Activated CD4-positive, alpha-beta T cell treated with anti-CD3 and anti-CD28 coated beads, Interleukin-2, Interleukin-6, amounts not matched to agents 100 ng/mL and 50 ng/mL, durations not matched to agents 16 hours and 8 hours (primary cell): Measurements from ENCODE around the gene CAPN11.

Source experiments
- DNase-seq: peaks from one replicate; pipeline ENCODE4 v3.0.0-alpha.2; 2020

CAPN11 gene

DNA sequence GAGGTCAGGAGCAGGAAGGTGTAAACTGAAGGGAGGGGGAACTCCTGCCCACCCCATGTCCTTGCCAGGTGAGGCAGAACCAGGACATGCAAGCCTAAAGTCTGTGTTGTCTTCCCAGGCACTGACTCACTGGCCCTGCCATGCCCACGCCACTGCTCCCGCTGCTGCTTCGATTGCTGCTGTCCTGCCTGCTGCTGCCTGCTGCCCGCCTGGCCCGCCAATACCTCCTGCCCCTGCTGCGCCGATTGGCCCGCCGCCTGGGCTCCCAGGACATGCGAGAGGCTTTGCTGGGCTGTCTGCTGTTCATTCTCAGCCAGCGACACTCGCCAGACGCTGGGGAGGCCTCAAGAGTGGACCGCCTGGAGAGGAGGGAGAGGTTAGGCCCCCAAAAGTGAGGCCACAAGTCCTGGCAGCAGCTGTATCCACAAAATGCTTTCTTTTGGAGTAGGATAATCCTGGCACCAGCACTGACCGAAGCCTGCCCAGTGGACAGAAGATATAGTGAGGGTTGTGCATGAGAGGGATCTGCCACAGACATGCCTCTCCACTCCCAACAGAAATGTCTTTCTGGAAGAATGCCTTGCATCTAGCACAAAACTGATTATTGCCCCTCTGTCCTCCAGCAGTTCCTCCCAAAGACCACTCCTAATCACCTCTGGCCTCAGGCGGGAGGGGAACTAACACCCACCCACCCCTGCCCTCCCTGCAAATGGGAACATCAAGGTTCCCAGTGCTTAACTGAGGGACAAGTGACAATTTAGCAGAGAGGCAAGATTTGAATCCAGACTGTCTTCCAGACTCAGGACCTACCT lies 58.9 kb downstream of the CAPN11 start:
- DNase-seq = no peak

DNA sequence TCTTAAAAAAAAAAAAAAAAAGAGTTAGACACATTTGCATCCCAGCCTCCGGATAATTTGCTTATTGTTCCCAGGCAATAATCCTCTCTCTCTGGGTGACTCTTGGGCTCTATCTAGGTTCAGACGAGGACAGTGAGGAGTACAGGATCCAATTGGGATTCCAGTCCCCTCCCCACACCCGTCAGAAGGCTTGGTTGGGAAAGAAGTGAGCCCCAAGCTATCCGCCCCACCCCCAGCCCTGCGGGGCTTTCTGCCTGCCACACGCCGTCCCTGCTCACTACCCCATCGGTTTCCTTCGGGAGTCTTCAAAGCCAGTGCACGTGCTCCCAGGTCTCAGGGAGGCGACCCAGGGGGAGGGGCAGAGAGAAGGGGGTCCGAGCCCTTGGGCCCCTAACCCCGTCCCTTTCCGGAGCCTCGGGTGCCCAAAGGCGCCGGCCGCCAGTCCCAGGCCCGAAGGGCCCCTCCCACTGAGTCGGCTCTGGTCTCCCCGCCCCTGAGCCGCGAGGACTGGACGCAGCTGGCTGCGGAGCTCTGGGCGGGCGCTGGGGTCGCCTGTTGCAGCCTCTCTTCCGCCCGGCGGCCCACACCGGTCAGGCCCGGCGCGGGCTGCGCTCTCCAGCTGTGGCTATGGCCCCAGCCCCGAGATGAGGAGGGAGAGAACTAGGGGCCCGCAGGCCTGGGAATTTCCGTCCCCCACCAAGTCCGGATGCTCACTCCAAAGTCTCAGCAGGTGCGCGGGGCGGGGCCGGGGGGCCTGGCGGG lies 60.6 kb downstream of the CAPN11 start:
- peak; percentile 25 for DNase-seq

DNA sequence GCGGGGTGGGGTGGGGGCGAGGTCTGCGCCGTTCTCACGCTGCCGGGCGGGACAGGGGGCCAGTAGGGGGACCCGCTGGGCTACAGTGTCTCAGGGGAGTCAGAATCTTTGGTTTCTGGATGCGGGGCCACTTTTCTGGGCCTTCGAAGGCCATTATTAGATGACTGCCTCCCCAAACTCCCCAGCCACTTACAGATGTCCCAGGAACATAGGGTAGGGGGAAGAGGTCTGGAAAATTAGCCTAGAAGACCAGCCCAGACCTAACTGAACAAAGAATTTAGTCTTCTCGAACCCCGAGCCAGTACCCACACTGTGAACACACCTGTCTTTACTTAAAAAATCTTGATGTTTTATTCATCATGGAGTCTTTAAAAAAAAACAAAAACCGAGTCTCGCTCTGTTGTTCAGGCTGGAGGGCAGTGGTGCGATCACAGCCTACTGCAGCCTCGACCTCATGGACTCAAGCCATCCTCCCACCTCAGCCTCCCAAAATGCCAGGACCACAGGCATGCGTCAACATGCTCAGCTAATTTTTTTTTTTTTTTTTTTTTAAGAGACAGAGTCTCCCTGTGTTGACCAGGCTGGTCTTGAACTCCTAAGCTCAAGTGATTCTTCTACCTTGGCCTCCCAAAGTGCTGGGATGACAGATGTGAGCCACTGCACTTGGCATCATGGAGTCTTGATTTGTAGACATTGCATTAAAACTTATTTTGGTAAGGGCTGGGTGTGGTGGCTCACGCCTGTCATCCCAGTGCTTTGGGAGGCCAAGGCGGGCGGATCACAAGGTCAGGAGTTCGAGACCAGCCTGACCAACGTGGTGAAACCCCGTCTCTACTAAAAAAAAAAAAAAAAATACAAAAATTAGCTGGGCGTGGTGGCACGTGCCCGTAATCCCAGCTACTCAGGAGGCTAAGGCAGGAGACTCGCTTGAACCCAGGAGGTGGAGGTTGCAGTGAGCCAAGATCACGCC lies 61.5 kb downstream of the CAPN11 start:
- DNase-seq = no peak

DNA sequence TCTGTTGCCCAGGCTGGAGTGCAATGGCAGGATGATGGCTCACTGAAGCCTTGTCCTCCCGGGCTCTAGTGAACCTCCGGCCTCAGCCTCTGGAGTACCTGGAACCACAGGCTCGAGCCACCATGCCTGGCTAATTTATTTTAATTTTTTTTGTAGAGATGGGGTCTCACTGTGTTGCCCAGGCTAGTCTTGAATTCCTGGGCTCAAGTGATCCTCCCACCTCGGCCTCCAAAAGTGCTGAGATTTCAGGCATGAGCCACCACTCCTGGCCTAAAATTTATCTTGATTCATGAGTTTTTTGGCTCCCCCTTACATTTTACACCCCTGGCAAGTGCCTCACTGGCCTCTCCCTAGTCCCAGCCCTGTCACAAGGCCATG lies 62.3 kb downstream of the CAPN11 start:
- no peak for DNase-seq

DNA sequence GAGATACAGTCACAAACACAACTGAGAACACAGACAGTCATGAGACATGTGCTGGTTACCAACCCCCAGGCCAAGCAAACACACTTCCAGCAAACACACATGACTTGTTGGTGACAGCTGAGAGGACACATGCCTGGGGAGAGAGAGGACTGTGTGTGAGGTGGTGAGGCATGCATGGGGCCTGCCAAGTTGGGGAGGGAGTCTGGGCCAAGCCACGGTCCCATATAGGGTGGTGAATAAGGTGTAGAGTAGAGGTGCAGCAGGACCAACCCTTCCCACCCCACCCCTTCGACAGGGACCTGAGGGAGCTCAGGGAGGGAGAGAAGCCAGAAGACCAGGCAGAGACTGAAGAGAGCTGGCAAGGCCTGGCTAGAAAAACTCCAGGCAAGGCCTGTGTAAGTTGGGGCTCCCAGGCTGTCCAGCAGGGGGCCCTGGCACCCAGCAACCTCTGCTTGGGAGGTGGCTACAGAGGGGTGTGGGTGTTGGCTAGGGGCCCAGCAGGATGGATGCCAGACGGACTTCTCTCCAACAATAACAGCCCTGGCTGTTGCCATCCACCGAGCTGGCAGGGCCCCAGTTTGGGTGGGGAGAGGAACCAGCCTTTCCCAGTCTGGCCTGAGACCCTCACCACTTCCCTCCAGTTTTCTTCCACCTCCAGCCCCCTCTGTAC lies 62.8 kb downstream of the CAPN11 start:
- peak; percentile 87 for DNase-seq

DNA sequence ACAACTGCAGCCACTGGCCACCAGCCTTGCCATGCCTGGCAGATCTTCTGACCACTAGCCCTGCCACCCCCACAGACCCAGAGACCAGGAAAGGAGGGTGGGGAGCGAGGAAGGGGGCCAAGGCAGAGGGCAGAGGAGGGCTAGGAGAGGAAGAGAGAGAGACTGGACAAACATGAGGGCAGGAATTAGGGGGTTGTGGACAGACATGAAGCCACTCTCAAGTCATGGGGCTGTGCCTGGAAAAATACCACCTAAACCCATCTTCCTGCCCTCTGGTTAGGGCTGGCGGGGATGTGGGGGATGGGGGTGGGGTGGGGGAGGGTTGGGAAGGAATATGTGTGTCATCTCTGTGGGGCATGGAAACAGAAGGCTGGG lies 63.3 kb downstream of the CAPN11 start:
- DNase-seq = no peak

DNA sequence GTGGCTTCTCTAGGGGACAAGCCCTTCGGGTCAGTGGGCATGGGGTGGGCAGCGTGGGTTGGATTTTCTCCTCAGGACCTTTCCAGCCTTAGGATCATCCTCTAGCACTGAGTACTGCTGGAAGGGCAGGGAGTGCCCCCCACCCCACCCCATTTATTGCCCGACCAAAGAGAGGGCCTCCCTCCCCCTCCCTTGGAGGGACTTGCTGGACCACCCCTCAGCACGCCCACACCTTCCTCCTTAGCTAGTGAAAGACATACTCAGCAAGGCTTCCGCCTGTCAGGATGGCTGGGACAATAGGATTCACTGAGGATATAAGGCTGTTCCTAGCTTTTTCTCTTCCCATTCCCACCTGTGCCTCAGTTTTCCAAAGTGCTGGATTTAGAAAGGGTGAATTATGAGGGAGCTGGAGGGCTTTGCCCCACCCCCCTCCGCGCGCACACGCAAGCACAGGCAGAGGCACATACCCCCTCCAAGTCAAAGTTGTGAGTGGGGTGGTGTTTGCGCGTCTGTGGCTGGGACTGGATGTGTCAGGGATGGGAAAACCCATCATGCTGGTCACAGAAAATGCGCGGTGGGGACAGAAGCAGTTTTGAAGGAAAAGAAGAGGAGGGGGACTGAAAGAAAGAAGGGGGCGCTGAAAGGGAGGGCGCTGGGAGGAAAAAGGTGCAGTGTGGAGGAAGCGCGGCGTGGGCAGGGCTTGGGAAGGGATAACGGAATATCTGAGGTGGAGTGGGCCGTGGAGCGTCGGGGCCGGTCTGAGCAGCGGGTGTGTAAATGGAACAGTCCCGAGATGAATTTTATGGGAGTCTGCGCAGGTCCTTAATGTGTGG lies 64.1 kb downstream of the CAPN11 start:
- no peak for DNase-seq

DNA sequence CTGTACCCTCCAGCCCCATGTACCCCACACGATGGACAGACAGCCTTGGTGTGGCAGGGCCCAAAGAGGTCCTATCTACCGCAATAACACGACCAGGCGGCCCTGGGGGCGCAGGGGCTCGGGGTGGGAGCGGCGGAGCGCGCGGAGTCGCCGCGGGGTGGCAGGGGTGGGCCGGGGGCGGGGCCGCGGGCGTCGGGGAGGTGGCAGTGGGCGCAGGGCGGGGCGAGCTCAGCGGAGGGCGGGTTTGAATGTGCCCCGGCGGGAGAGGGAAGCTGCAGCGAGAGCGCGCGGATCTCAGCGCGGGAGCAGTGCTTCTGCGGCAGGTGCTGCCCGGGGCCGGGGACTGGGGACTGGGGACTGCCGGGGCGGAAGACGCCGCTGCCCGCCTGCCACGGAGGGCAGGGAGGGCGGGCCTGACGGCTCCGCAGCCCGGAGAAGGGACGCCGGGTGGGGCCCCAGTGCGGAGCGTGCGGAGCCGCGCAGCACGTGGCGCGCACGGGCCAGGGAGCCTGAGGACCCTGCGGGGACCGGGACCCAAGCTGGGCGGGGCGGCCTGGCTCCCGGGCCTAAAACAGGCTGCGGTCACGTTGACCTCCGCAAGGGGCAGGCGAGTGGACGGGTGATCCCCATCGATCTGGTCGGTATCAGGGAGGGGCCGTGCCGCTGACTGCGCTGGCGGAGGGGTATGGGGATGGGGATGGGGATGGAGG lies 64.9 kb downstream of the CAPN11 start, which contains the start of gene SLC29A1:
Gene SLC29A1, plus strand, starts transcription at position 277 of the 710 bp plus-strand sequence. CDS start 3,719 bp downstream, outside the sequence.
- DNase-seq = peak; percentile 90

DNA sequence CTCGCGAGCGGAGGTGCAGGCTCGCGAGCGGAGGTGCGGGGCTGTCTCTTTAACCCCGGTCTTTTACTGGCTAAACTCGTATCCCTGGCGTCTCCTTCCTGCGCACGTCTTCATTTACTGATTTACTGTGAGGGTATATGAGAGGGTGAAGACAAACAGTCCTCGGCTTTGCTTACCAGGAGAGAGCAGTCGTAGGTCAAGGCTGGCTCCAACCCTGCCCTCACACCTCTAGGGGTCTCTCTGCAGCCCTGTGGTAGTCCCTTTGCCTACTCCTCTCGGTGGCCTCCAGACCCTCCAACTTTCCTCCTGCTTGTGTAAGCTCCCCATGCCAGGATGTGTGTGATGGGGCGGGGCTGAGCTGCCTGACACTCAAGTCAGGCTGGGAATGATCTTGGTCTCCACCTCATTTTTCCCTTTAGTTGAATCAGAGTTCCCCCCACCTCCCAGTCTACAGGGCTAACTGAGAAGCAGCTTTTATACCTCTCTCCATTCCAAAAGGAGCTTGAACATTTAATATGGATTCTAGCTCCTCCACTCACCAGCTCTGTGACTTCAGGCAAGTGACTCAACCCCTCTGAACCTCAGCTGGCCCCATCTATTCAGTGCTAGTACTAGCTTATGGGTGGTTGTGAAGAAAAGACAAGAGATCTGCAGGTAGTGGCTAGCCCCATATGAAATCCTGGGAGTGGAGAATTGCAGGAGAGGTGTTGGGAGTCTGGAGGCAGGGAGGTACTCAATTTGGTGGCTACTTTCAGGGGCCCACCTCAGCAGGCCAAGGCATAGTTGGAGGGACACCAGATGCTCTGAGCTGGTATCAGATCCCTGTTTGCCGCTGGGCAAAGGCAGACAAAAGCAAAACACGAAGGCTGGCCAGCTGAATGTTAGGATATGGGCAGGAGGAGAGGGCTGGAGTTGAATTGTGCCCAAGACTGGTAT lies 65.7 kb downstream of the CAPN11 start:
- no peak for DNase-seq

DNA sequence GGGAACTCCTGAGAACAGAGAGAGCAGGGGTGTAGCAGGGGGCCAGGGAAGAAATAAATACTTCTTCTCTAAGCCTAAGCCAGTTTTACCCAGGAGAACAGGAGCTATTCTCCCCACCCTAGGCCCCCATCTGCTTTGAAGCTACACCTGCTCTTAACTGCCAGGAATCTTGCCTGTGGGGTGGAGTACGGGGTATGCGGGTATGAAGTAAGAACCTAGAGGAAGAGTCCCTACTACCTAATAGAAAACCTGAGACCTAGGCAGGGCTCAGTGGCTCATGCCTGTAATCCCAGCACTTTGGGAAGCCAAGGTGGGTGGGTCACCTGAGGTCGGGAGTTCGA lies 66.3 kb downstream of the CAPN11 start:
- DNase-seq = no peak

DNA sequence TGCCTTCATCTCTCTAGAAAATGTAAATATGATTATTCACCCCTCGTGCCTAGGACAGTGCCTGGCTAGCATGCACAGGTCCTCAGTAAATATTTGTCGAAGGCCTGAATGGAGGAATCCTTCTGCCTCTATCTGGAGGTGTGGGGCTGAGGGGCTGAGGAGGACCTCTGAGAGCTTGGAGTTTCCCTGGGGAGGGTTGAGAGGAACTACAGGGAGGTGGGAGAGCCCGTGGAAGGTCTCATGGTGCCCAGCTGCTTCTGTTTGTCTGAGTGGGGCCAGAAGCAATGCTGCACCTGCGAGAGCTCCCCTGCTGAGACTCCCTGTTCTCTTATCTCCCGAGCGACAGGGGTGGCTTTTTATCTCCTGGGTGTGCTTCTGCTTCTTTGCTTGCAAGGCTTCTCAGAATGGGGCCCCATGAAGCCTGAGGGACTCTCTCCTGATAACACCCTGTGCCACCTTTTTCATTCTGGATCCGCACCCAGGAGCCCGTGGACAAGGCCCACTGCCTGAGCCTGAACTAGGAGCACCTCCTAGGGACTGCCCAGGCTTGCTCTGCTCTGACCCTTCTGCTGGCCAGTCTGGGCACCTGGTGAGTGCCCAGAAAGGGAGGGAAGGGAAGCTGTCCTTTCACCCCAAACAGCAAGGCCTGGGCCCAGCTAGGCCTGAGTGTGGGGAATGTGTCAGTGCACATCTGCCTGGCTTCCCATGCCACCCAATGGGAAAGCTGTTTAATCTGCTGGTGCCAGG lies 67.1 kb downstream of the CAPN11 start:
- DNase-seq = no peak

DNA sequence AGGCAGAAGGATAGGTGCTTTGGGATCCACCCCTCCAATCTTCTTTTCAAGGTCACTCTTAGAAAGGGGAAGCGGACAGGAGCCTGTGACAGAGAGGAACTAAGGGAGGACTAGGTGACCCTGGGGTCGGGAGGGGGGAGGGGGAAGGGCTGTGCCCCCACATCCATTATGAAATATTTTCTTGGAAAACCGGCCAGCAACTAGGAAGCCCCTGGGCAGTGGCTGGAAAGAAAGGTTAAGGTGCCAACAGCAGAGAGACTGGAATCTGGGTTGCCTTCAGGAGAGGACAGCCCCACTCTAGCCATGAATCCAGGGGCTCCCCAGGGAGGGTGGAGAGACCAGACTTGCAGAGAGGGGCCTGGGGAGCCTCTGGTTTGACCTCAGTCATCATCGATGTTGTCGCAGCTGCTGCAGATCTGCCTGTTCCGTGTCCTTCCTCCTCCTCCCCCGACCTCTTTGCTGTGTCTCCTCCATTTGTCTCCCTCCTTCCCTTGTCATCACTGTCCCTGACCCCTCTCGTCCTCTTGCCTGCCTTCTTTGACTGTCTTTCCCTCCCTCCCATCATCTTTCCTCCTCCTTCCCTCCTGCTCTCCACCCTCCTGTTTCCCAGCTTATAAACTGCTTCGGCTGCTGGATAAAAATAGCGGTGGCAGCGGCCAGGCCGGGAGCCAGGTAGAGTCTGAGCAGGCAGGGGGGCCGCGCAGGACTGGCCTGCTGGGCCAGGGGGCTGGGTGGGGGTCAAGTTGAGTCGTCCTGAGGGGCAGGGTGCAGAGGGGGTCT lies 67.9 kb downstream of the CAPN11 start:
- DNase-seq = no peak

DNA sequence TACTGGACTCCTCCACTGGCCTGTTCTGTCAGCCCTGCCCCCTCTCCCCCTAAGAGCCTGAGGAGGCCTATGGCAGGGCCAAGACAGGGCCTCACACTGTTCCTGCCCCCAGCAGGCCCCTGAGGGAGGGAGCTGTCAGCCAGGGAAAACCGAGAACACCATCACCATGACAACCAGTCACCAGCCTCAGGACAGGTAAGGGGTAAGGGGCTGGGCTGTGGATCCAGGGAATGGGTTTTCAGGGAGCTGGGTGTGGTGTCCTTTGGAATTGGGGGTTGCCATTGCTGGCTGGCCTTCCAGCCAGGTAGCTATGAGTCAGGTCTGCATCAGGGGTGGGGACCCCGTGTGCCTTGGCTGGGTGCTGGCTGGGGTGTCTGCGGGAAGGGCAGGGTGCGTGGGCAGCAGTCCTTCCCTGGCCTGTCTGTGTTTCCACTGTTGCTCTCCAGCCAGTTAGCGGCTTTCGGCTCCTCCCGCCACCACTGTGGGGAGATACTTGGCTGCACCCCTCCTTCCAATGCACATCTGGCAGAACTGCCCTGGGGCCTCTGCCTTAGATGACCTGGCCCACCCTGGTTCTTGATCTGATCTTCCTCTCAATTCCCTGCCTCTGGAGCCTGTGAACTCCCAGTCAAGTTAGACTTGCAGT lies 68.7 kb downstream of the CAPN11 start:
- no peak for DNase-seq

DNA sequence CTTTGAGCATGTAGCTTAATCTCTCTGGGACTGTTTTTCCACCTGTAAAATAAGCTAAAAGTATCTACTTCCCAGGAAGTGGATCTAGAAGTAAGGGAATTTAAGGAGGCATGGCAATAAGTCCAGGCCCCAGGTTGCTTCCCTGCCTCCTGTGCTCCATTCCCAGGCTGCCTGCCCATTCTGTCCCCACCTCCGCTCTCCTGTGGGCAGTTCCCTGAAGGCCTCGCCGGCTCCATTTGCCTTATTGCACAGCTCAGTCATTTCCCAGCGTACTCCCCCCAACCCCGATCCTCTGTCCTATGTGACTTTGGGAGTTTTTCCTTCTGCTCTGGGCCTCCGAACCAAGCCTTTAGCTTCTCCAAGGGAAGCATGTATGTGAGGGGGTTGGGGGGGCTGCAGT lies 69.4 kb downstream of the CAPN11 start:
- DNase-seq = no peak

DNA sequence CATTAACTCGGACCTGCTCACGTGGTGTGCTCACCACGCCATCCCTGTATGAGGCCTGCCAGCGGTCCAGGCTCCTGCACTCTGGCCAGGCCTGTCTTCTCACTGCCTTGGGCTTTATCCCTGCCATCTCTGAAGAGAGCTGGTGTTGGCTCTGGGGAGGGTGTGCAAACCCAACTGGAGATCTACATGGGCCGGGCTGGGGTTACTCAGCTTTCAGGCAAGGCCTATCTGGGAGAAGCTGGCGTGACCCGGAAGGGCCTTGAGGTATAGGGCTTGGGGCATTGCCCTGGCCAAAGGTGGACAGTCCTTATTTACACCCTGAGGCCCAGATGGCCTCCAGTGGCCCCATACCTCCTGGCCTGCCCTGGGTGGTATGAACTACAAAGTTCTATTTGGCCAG lies 69.8 kb downstream of the CAPN11 start:
- no peak for DNase-seq

DNA sequence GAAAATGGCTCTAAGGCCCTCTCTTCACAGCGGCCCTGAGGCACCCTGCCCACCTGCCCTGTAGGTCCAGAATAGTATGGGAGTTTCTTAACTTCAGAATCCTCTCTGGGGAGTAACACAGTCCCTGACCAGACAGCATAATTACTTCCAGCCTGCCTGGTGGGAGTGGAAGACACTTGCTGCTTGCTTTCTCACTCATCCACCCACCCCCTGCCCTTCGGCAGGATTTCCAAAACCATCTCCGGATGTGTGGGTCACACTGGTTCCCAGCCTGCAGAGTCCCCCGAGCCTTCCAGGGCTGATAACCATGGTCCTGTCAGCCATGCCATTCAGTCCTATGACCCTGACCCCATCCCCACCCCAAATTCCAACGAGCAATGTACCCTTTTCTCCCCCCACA lies 70.2 kb downstream of the CAPN11 start:
- DNase-seq = no peak

DNA sequence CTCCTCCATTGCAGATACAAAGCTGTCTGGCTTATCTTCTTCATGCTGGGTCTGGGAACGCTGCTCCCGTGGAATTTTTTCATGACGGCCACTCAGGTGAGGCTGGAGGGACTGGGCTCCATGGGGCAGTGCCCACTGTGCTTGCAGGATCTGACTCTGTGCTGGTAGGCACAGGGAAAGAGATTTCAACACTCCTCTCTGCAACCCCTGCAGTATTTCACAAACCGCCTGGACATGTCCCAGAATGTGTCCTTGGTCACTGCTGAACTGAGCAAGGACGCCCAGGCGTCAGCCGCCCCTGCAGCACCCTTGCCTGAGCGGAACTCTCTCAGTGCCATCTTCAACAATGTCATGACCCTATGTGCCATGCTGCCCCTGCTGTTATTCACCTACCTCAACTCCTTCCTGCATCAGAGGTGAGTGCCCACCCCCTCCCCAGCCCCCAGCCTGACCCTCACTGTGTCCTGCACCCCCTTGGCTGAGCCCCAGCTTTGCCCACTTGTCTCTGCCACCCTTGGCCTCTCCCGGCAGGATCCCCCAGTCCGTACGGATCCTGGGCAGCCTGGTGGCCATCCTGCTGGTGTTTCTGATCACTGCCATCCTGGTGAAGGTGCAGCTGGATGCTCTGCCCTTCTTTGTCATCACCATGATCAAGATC lies 70.9 kb downstream of the CAPN11 start:
- no peak for DNase-seq
